Measurements from ENCODE around the gene CHST10.
"Not testable (repeated sequence)": the region's sequence is repeated elsewhere in the genome, so short reads cannot be mapped to it uniquely, and the experiment has no call there.

Gene CHST10

GRCh38 chr2:100365434-100365833 is 52.0 kb downstream of the CHST10 start:
- H3K36me3 Mint-ChIP-seq (ENCODE audit: insufficient read depth), result no peaks in the 10 kb centered on the region
- no peaks in the 10 kb centered on the region for H3K4me1 Mint-ChIP-seq (ENCODE audit: low read depth in 2 of 2)
- ATAC-seq (replicated peaks) (no peak), DNase-seq (no peak)
- H3K4me3 Mint-ChIP-seq, result no peak overlapping the region
- H3K27ac Mint-ChIP-seq, result no peak overlapping the region
- peaks cover 26 to 30% of the 10 kb centered on the region in 2 donors for H3K27me3 Mint-ChIP-seq
- peaks cover 4 to 18% of the 10 kb centered on the region in 2 donors for H3K9me3 Mint-ChIP-seq

- not testable (repeated sequence) for H3K27ac Mint-ChIP-seq, H3K4me3 Mint-ChIP-seq, DNase-seq
Measured at GRCh38 chr2:100362269-100362668, 55.2 kb downstream of the CHST10 start.

GRCh38 chr2:100359576-100359975 is 57.9 kb downstream of the CHST10 start:
- peaks cover 29 to 54% of the 10 kb centered on the region in 2 donors for H3K27me3 Mint-ChIP-seq
- peaks cover 2% of the 10 kb centered on the region for H3K36me3 Mint-ChIP-seq (ENCODE audit: insufficient read depth)
- H3K4me3 Mint-ChIP-seq, result no peak overlapping the region
- no peak for DNase-seq
- H3K4me1 Mint-ChIP-seq (ENCODE audit: low read depth in 2 of 2), result no peaks in the 10 kb centered on the region
- H3K27ac Mint-ChIP-seq, result no peak overlapping the region
- ATAC-seq (replicated peaks), result no peak
- peaks cover 4 to 13% of the 10 kb centered on the region in 2 donors for H3K9me3 Mint-ChIP-seq

More at GRCh38 chr2:100362269-100362668, 55.2 kb downstream of the CHST10 start:
- peaks cover 4 to 13% of the 10 kb centered on the region in 2 donors for H3K9me3 Mint-ChIP-seq
- H3K27me3 Mint-ChIP-seq, result peaks cover 17 to 33% of the 10 kb centered on the region in 2 donors
- H3K4me1 Mint-ChIP-seq (ENCODE audit: low read depth in 2 of 2); H3K36me3 Mint-ChIP-seq (ENCODE audit: insufficient read depth); ATAC-seq (replicated peaks): not testable (repeated sequence)

- H3K4me3 Mint-ChIP-seq, result no peak overlapping the region
Measured at GRCh38 chr2:100358554-100358953, 58.9 kb downstream of the CHST10 start.

GRCh38 chr2:100352521-100352920 is 64.9 kb downstream of the CHST10 start:
- Mint-ChIP-seq H3K27ac (no peak overlapping the region), H3K4me1 (ENCODE audit: low read depth in 2 of 2) (no peaks in the 10 kb centered on the region), H3K27me3 (peaks cover 60 to 93% of the 10 kb centered on the region in 2 donors), H3K4me3 (no peak overlapping the region), H3K9me3 (no peaks in the 10 kb centered on the region), H3K36me3 (ENCODE audit: insufficient read depth) (peaks cover 2% of the 10 kb centered on the region)
- ATAC-seq (replicated peaks), result no peak
- DNase-seq, result no peak

More at GRCh38 chr2:100358554-100358953, 58.9 kb downstream of the CHST10 start:
- H3K27me3 Mint-ChIP-seq, result peaks cover 31 to 60% of the 10 kb centered on the region in 2 donors
- H3K36me3 Mint-ChIP-seq (ENCODE audit: insufficient read depth), result peaks cover 2% of the 10 kb centered on the region
- H3K9me3 Mint-ChIP-seq, result peaks cover 4 to 13% of the 10 kb centered on the region in 2 donors
- DNase-seq (no peak), ATAC-seq (replicated peaks) (no peak)
- no peak overlapping the region for H3K27ac Mint-ChIP-seq
- no peaks in the 10 kb centered on the region for H3K4me1 Mint-ChIP-seq (ENCODE audit: low read depth in 2 of 2)

GRCh38 chr2:100350661-100351185 is 66.7 kb downstream of the CHST10 start:
- H3K4me1 Mint-ChIP-seq (ENCODE audit: low read depth in 2 of 2), result no peaks in the 10 kb centered on the region
- DNase-seq, result no peak

GRCh38 chr2:100345144-100345543 is 72.3 kb downstream of the CHST10 start:
- H3K4me1 Mint-ChIP-seq (ENCODE audit: low read depth in 2 of 2); H3K36me3 Mint-ChIP-seq (ENCODE audit: insufficient read depth); H3K27ac Mint-ChIP-seq; H3K4me3 Mint-ChIP-seq; H3K9me3 Mint-ChIP-seq; DNase-seq; ATAC-seq (replicated peaks): not testable (repeated sequence)
- peaks cover 33 to 70% of the 10 kb centered on the region in 2 donors for H3K27me3 Mint-ChIP-seq

More at GRCh38 chr2:100350661-100351185, 66.7 kb downstream of the CHST10 start:
- H3K4me3 Mint-ChIP-seq, result no peak overlapping the region
- H3K27me3 Mint-ChIP-seq, result peaks cover 47 to 81% of the 10 kb centered on the region in 2 donors
- peaks cover 2% of the 10 kb centered on the region for H3K36me3 Mint-ChIP-seq (ENCODE audit: insufficient read depth)
- no peak overlapping the region for H3K27ac Mint-ChIP-seq
- H3K9me3 Mint-ChIP-seq, result no peaks in the 10 kb centered on the region
- ATAC-seq (replicated peaks), result no peak

GRCh38 chr2:100344433-100344832 is 73.0 kb downstream of the CHST10 start:
- H3K27ac Mint-ChIP-seq, result no peak overlapping the region
- no peaks in the 10 kb centered on the region for H3K4me1 Mint-ChIP-seq (ENCODE audit: low read depth in 2 of 2)
- H3K27me3 Mint-ChIP-seq, result peaks cover 38 to 70% of the 10 kb centered on the region in 2 donors
- ATAC-seq (replicated peaks) (no peak), DNase-seq (no peak)
- no peak overlapping the region for H3K4me3 Mint-ChIP-seq
- H3K36me3 Mint-ChIP-seq (ENCODE audit: insufficient read depth), result no peaks in the 10 kb centered on the region
- no peaks in the 10 kb centered on the region for H3K9me3 Mint-ChIP-seq

- H3K9me3 Mint-ChIP-seq; H3K36me3 Mint-ChIP-seq (ENCODE audit: insufficient read depth); H3K27ac Mint-ChIP-seq; H3K4me3 Mint-ChIP-seq; DNase-seq; H3K4me1 Mint-ChIP-seq (ENCODE audit: low read depth in 2 of 2); ATAC-seq (replicated peaks): not testable (repeated sequence)
- H3K27me3 Mint-ChIP-seq, result peaks cover 32 to 58% of the 10 kb centered on the region in 2 donors
Measured at GRCh38 chr2:100342466-100342865, 75.0 kb downstream of the CHST10 start.
